ENCODE measurements around the gene SH2B3.

DNA sequence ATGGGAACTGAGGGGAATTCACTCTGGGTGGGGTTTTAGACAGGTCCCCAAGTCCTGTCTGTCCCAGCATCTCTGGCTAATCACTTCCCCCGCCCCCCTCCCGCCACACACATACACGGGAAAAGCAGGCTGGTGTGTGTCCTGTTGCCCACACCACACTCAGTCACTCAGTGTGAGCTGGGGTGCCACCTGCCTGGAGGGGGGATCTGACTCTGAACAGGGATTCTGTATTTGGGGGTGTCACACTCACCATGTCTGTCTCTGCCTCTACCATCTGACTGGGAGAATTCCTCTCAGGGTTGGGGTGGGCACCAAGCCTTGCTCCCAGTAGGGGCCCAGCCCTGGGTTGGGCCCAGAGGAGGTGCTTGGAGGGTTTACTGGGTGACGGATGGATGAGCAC lies 31.1 kb downstream of the SH2B3 start:
- TF ChIP-seq, protein P1, sequence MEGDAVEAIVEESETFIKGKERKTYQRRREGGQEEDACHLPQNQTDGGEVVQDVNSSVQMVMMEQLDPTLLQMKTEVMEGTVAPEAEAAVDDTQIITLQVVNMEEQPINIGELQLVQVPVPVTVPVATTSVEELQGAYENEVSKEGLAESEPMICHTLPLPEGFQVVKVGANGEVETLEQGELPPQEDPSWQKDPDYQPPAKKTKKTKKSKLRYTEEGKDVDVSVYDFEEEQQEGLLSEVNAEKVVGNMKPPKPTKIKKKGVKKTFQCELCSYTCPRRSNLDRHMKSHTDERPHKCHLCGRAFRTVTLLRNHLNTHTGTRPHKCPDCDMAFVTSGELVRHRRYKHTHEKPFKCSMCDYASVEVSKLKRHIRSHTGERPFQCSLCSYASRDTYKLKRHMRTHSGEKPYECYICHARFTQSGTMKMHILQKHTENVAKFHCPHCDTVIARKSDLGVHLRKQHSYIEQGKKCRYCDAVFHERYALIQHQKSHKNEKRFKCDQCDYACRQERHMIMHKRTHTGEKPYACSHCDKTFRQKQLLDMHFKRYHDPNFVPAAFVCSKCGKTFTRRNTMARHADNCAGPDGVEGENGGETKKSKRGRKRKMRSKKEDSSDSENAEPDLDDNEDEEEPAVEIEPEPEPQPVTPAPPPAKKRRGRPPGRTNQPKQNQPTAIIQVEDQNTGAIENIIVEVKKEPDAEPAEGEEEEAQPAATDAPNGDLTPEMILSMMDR (IDR thresholded peaks at IDR 0.05), result no peak
- TF ChIP-seq POLR2A (IDR thresholded peaks at IDR 0.05), result no peak

All from thyroid gland (tissue), 4 donors.